ENCODE results near the gene GTF2IRD1. TPM values are rescaled to one million over a fixed set of nuclear protein-coding genes. Genes with fewer than 3 reads are reported as not detected.

GTF2IRD1 gene
- total RNA-seq, 1 experiment from 2014 or later = 53.6 TPM

DNA sequence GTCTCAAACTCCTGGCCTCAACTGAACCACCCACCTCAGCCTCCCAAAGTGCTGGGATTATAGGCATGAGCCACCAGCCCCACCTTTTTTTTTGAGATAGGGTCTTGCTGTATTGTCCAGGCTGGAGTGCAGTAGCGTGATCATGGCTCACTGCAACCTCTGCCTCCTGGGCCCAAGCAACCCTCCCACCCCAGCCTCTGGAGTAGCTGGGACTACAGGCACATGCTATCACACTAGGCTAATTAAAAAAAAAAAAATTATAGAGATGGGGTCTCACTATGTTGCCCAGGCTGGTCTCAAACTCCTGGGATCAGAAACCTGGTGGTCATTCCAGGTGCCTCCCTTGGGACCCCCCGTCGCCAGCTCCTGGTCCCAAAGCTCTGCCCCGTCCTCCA is 25.0 kb downstream of the GTF2IRD1 start:
- H3K27ac Mint-ChIP-seq (ENCODE audit: unreplicated experiment) = peak overlapping the region; percentile 77
- no peak overlapping the region for H3K4me3 Mint-ChIP-seq (ENCODE audit: unreplicated experiment)
- no peaks in the 10 kb centered on the region for H3K9me3 Mint-ChIP-seq (ENCODE audit: unreplicated experiment)
- peaks cover 53% of the 10 kb centered on the region for H3K4me1 ChIP-seq
- no peaks in the 10 kb centered on the region for H3K9me3 ChIP-seq
- no peaks in the 10 kb centered on the region for H3K27me3 ChIP-seq (replicated peaks; ENCODE audit: control insufficient read depth, insufficient read depth, low read length)
- no peak for DNase-seq
- no peaks in the 10 kb centered on the region for H3K27me3 Mint-ChIP-seq (ENCODE audit: insufficient read depth, unreplicated experiment)
- BruUV-seq (replicated peaks) = no TSS peak
- ChIA-PET CTCF (no interaction called here), POLR2A (no interaction called here)
- peaks cover 38% of the 10 kb centered on the region for H3K4me1 Mint-ChIP-seq (ENCODE audit: low read depth, unreplicated experiment)
- peaks cover 47% of the 10 kb centered on the region for H3K36me3 Mint-ChIP-seq (ENCODE audit: insufficient read depth, unreplicated experiment)
- TF ChIP-seq, protein P1, sequence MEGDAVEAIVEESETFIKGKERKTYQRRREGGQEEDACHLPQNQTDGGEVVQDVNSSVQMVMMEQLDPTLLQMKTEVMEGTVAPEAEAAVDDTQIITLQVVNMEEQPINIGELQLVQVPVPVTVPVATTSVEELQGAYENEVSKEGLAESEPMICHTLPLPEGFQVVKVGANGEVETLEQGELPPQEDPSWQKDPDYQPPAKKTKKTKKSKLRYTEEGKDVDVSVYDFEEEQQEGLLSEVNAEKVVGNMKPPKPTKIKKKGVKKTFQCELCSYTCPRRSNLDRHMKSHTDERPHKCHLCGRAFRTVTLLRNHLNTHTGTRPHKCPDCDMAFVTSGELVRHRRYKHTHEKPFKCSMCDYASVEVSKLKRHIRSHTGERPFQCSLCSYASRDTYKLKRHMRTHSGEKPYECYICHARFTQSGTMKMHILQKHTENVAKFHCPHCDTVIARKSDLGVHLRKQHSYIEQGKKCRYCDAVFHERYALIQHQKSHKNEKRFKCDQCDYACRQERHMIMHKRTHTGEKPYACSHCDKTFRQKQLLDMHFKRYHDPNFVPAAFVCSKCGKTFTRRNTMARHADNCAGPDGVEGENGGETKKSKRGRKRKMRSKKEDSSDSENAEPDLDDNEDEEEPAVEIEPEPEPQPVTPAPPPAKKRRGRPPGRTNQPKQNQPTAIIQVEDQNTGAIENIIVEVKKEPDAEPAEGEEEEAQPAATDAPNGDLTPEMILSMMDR (IDR thresholded peaks at IDR 0.05; ENCODE audit: insufficient read depth in 1 of 2, low read depth in 1 of 2, low read length in 1 of 2, severe bottlenecking in 1 of 2, unreplicated experiment in 1 of 2) = no peak
- H3K36me3 ChIP-seq (ENCODE audit: control insufficient read depth, insufficient read depth, low read length) = no peaks in the 10 kb centered on the region; the same call in 1 of the 2 replicates
- intact Hi-C loops (cut with micrococcal nuclease; ENCODE audit: unreplicated experiment) = no loop called here
- H3K4me3 ChIP-seq (ENCODE audit: low read depth, low read length) = no peak overlapping the region

DNA sequence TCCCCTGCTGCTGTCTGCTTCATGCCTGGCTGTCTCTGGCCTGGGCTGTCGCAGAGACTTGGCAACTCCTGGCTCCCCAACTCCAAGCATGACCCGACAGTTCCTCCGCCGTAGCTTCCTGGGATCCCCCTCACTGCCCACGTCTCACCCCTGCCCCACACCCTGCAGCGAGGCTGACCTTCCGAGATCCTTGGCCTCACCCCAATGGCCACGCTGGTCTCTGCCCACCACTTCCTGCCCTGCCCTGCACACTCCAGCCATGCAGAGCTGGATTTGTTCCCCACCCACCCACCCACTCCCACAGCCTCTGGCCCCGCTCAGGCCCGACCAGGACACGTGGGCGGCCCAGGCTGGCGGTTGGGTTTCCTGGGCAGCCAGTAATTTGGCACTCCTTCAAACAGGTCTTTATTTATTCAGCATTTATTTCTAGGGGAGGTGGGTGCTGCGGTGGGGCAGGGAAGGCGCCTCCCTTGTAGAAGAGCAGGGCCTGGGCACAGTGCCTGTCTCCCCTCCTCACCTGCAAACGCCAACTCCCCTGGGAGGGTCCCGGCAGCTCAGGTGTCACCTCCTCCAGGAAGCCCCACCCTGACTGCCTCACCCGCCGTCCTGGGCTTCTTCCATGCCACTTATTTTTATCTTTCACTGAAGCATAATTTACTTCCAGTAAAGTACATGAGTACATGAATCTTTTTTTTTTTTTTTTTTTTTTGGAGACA is 25.5 kb downstream of the GTF2IRD1 start:
- peaks cover 38% of the 10 kb centered on the region for H3K4me1 Mint-ChIP-seq (ENCODE audit: low read depth, unreplicated experiment)
- intact Hi-C loops (cut with micrococcal nuclease; ENCODE audit: unreplicated experiment) = no loop called here

DNA sequence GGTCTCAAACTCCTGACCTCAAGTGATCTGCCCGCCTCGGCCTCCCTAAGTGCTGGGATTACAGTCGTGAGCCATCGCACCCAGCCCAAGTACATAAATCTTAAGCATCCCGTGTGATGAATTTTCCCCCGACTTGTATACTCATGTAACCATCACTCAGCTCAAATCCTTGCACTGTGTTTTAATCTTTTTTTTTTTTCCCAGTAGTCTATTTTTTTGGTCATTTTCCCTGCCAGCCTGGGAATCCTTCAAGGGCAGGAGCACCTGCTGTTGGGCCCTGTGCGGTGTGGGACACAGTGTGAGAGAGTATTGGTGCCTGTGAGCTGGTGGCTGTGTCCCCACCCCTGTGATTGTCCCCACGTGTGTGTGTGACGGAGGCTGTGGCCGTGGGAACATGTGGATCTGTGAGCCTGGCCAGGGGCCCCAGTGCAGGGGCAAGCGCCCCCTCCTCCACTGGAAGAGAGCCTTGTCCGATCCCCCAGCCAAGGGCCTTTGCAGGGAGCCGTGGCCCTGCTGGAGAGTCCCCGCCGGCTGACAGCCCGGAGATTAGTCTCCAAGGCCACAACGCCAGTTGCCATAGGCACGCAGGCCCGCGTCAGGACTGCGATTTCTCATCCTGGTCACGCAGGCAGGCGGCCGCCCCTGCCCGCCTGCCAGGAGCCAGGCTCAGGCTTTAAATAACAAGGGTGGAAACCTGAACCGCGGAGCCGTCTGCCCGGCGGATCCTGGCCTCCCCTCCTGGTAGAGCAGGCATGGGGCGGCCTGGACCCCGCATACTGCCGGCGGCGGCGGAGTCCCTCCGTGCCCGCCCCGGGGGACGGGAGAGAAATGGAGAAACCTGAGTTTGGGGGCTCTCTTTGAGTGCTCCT is 26.5 kb downstream of the GTF2IRD1 start:
- ChIA-PET CTCF (no interaction called here), POLR2A (no interaction called here)
- Histone ChIP-seq H3K9me3 (no peaks in the 10 kb centered on the region), H3K36me3 (ENCODE audit: control insufficient read depth, insufficient read depth, low read length) (no peaks in the 10 kb centered on the region), H3K27me3 (replicated peaks; ENCODE audit: control insufficient read depth, insufficient read depth, low read length) (no peaks in the 10 kb centered on the region), H3K4me3 (ENCODE audit: low read depth, low read length) (no peak overlapping the region), H3K4me1 (peaks cover 50% of the 10 kb centered on the region)
- Mint-ChIP-seq H3K9me3 (ENCODE audit: unreplicated experiment) (no peaks in the 10 kb centered on the region), H3K4me3 (ENCODE audit: unreplicated experiment) (no peak overlapping the region), H3K4me1 (ENCODE audit: low read depth, unreplicated experiment) (peaks cover 33% of the 10 kb centered on the region), H3K36me3 (ENCODE audit: insufficient read depth, unreplicated experiment) (peaks cover 34% of the 10 kb centered on the region), H3K27ac (ENCODE audit: unreplicated experiment) (peak overlapping the region; percentile 77), H3K27me3 (ENCODE audit: insufficient read depth, unreplicated experiment) (no peaks in the 10 kb centered on the region)
- BruUV-seq (replicated peaks) = no TSS peak
- TF ChIP-seq, protein P1 (IDR thresholded peaks at IDR 0.05; ENCODE audit: insufficient read depth in 1 of 2, low read depth in 1 of 2, low read length in 1 of 2, severe bottlenecking in 1 of 2, unreplicated experiment in 1 of 2) = no peak
- intact Hi-C loops (cut with micrococcal nuclease; ENCODE audit: unreplicated experiment) = no loop called here
- DNase-seq = no peak

More for the DNA sequence above, 25.5 kb downstream of the GTF2IRD1 start:
- Histone ChIP-seq H3K9me3 (no peaks in the 10 kb centered on the region), H3K4me1 (peaks cover 56% of the 10 kb centered on the region), H3K27me3 (replicated peaks; ENCODE audit: control insufficient read depth, insufficient read depth, low read length) (no peaks in the 10 kb centered on the region), H3K36me3 (ENCODE audit: control insufficient read depth, insufficient read depth, low read length) (no peaks in the 10 kb centered on the region; the same call in 1 of the 2 replicates), H3K4me3 (ENCODE audit: low read depth, low read length) (no peak overlapping the region)
- no peak for DNase-seq
- TF ChIP-seq, protein P1 (IDR thresholded peaks at IDR 0.05; ENCODE audit: insufficient read depth in 1 of 2, low read depth in 1 of 2, low read length in 1 of 2, severe bottlenecking in 1 of 2, unreplicated experiment in 1 of 2) = no peak
- no peak overlapping the region for H3K4me3 Mint-ChIP-seq (ENCODE audit: unreplicated experiment)
- POLR2A ChIA-PET = no interaction called here
- no peaks in the 10 kb centered on the region for H3K9me3 Mint-ChIP-seq (ENCODE audit: unreplicated experiment)
- peak overlapping the region; percentile 77 for H3K27ac Mint-ChIP-seq (ENCODE audit: unreplicated experiment)
- H3K27me3 Mint-ChIP-seq (ENCODE audit: insufficient read depth, unreplicated experiment) = no peaks in the 10 kb centered on the region
- H3K36me3 Mint-ChIP-seq (ENCODE audit: insufficient read depth, unreplicated experiment) = peaks cover 43% of the 10 kb centered on the region
- BruUV-seq (replicated peaks) = no TSS peak
- CTCF ChIA-PET = no interaction called here
